ENCODE results near the gene PIK3C3. TPM values are rescaled to one million over a fixed set of nuclear protein-coding genes. Genes with fewer than 3 reads are reported as not detected.

PIK3C3 gene
- total RNA-seq, 4 donors from 2014 or later: 24.3 to 39.1 (median 28.8) TPM

GRCh38 chr18:42028247-42028832, 73.3 kb downstream of the PIK3C3 start:
- Histone ChIP-seq H3K4me3 (no peak overlapping the region), H3K4me1 (no peaks in the 10 kb centered on the region), H3K27ac (replicated peaks in 1 of 4) (no peak overlapping the region), H3K9me3 (no peaks in the 10 kb centered on the region), H3K36me3 (peaks cover 20 to 69% (median 48%) of the 10 kb centered on the region in 4 donors), H3K27me3 (no peaks in the 10 kb centered on the region)
- WGBS: 57% methylated on average over 6 of the region's 6 CpGs
- intact Hi-C loops (cut with DNase I): no loop called here
- DNase-seq (ENCODE audit: extremely low spot score): no peak
- TF ChIP-seq EP300 (IDR thresholded peaks at IDR 0.05): no peak
- TF ChIP-seq CTCF (IDR thresholded peaks at IDR 0.05): peak; percentile 45 to 79 (median 54)
- TF ChIP-seq POLR2A (IDR thresholded peaks at IDR 0.05; ENCODE audit: low read depth): no peak
- no peak for TF ChIP-seq POLR2AphosphoS5 (IDR thresholded peaks at IDR 0.05)

GRCh38 chr18:42029092-42029491, 74.1 kb downstream of the PIK3C3 start:
- H3K27me3 ChIP-seq: no peaks in the 10 kb centered on the region
- no peak for DNase-seq (ENCODE audit: extremely low spot score)
- intact Hi-C loops (cut with DNase I): no loop called here
- TF ChIP-seq CTCF (IDR thresholded peaks at IDR 0.05): no peak
- no peak overlapping the region for H3K27ac ChIP-seq (replicated peaks in 1 of 4)
- no peak overlapping the region for H3K4me3 ChIP-seq
- H3K4me1 ChIP-seq: no peaks in the 10 kb centered on the region
- peaks cover 20 to 72% (median 50%) of the 10 kb centered on the region in 4 donors for H3K36me3 ChIP-seq
- H3K9me3 ChIP-seq: no peaks in the 10 kb centered on the region
- WGBS: 95% methylated on average over 7 of the region's 7 CpGs

GRCh38 chr18:42030586-42031182, 75.7 kb downstream of the PIK3C3 start:
- H3K36me3 ChIP-seq: peaks cover 27 to 77% (median 52%) of the 10 kb centered on the region in 4 donors
- no peaks in the 10 kb centered on the region for H3K9me3 ChIP-seq
- H3K4me3 ChIP-seq: no peak overlapping the region
- H3K4me1 ChIP-seq: no peaks in the 10 kb centered on the region
- no peak for DNase-seq (ENCODE audit: extremely low spot score)
- intact Hi-C loops (cut with DNase I): no loop called here
- no peaks in the 10 kb centered on the region for H3K27me3 ChIP-seq
- TF ChIP-seq CTCF (IDR thresholded peaks at IDR 0.05) (peak in 2 of 3 experiments; percentile 18 to 28), POLR2A (IDR thresholded peaks at IDR 0.05; ENCODE audit: low read depth) (no peak), POLR2AphosphoS5 (IDR thresholded peaks at IDR 0.05) (no peak), EP300 (IDR thresholded peaks at IDR 0.05) (no peak)
- H3K27ac ChIP-seq (replicated peaks in 1 of 4): no peak overlapping the region
- 78% methylated on average over 3 of the region's 3 CpGs for WGBS

GRCh38 chr18:42032447-42032846, 77.4 kb downstream of the PIK3C3 start:
- Histone ChIP-seq H3K36me3 (peaks cover 29 to 81% (median 54%) of the 10 kb centered on the region in 4 donors), H3K27ac (replicated peaks in 1 of 4) (no peak overlapping the region), H3K27me3 (no peaks in the 10 kb centered on the region), H3K4me3 (no peak overlapping the region), H3K9me3 (no peaks in the 10 kb centered on the region), H3K4me1 (no peaks in the 10 kb centered on the region)
- DNase-seq (ENCODE audit: extremely low spot score): no peak
- 97% methylated on average over 1 of the region's 1 CpG for WGBS
- TF ChIP-seq POLR2AphosphoS5 (IDR thresholded peaks at IDR 0.05) (no peak), CTCF (IDR thresholded peaks at IDR 0.05) (no peak), EP300 (IDR thresholded peaks at IDR 0.05) (no peak), POLR2A (IDR thresholded peaks at IDR 0.05; ENCODE audit: low read depth) (no peak)
- intact Hi-C loops (cut with DNase I): no loop called here

All from esophagus muscularis mucosa (tissue), 4 donors.